ENCODE data around the gene TAS2R7. TPM values are rescaled to one million over a fixed set of nuclear protein-coding genes. Genes with fewer than 3 reads are reported as not detected.

TAS2R7 gene, protein sequence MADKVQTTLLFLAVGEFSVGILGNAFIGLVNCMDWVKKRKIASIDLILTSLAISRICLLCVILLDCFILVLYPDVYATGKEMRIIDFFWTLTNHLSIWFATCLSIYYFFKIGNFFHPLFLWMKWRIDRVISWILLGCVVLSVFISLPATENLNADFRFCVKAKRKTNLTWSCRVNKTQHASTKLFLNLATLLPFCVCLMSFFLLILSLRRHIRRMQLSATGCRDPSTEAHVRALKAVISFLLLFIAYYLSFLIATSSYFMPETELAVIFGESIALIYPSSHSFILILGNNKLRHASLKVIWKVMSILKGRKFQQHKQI
- not detected in 5 replicates for total RNA-seq (2022; extraction: Qiagen RNA extraction; ENCODE audit: low read depth)

DNA sequence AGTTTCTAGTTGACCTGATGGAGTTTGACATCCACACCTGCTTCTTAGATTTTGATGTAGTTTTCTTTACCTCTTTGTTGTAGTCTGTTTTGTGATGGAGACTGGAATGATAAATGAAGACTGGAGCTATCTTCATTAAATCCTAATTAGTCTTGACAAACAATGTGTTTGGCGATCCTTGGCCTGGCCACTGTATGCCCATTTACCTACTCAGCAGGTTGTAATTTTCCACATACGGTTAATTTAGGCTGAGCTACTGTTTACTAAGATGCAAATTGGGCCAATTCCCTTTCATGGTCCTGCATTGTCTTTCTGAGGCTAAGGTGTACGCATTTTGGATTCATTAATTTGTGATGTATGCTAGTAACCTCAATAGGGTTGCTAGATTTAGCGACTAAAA is at the start of gene TAS2R7:
TSS of gene TAS2R7 (minus strand) at position 41 of the 400 bp plus-strand sequence. CDS start 57 bp downstream, outside the sequence.

DNA sequence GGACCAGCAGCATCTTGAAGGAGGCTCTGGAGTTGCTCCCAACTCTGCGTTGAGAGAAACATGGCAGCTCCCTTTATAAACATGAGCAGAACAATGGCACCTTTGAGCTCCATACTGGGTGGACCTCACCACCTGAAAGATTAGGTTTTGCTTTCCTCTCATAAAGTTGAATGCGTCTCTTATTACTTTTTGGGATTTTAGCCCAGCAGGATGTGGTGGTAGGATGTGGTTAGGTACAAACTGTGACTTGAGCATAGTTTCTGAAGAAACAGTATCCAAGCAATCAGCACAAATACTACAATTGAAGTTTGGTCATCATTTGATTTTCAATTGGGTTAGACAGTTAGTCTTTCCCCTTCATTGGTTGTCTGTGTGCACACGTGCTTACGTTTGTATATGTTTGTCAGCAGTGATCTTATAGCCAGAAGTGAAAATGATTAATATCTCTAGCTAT is 47.0 kb upstream of the TAS2R7 start, which contains the start of gene PRR4:
TSS of gene PRR4 (minus strand) at position 51 of the 454 bp plus-strand sequence. CDS start at position 13, 38 bp downstream.

DNA sequence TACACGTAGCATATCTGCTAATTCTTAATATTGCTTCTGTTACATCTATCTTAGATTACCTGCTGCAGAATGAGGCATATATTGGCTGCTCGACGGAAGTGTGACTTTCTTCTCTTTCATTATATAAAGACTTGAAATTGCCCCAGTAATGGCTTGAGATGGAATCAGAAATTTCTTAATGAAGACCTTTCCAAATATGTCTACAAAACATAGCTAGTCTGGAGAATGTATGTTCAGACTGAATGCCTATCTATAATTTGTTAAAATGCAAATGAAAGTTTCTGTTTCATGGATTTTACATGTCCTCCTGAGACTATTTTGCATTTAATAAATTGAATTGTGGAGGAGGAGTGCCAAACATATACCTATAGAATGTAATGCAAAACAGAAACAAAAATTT is 23.8 kb upstream of the TAS2R7 start, which contains the start of gene TAS2R10:
TSS of gene TAS2R10 (minus strand) at position 101 of the 400 bp plus-strand sequence. CDS start at position 12, 89 bp downstream.

DNA sequence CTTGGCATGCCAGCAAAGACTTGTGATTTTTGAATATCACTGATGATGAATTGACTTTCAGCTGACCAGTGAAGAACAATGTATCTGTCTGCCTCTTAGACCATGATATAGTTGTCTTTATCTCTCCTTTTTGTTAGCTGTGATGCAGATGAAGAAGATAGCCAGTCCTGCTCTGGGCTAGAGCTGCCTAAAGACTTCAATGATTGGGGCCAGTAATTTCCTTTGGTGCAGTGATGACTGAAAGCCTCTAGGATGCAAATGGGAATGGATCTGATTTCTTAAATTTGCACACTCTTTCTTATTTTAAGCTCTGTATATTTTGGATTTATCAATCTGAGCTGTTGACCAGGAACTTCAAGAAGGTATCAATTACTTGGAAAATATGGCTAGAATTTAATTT is 7.6 kb upstream of the TAS2R7 start, which contains the start of gene TAS2R9:
TSS of gene TAS2R9 (minus strand) at position 101 of the 400 bp plus-strand sequence. CDS start at position 8, 93 bp downstream.

DNA sequence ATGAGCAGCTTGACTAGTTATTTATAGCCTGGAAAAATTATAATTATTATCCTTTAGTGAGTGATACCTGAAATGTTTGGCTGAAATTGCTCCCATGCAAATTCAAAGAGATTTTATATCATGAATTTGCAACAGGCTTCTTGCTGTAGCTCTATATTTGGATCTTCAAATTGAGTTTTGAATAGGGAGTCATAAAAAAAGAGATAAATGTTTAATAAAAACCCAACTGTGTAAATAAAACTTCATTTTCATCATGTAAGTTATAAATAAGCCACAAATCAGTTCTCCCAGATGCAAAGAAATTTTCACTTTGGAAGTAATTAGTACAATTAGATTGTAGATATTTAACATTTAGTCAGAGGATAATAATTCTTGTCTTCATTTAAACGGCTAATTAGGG is 4.8 kb upstream of the TAS2R7 start, which contains the start of gene TAS2R8:
TSS of gene TAS2R8 (minus strand) at position 101 of the 400 bp plus-strand sequence. CDS start 306 bp downstream, outside the sequence.

Other genes starting within 250 kb of the TAS2R7 start
- gene MAGOHB, start 189.0 kb downstream of the TAS2R7 start, total RNA-seq (2022; extraction: Qiagen RNA extraction; ENCODE audit: low read depth): 44.3 to 79.8 TPM (median 49.1 TPM) in 5 replicates
- 0.14 to 0.53 TPM (median 0.31 TPM) in 5 replicates for gene STYK1, start 128.6 kb downstream of the TAS2R7 start, total RNA-seq (2022; extraction: Qiagen RNA extraction; ENCODE audit: low read depth)
- 252 to 314 TPM (median 266 TPM) in 5 replicates for gene YBX3, start 79.3 kb downstream of the TAS2R7 start, total RNA-seq (2022; extraction: Qiagen RNA extraction; ENCODE audit: low read depth)
- not detected in 5 replicates for gene TAS2R8, start 4.7 kb upstream of the TAS2R7 start, total RNA-seq (2022; extraction: Qiagen RNA extraction; ENCODE audit: low read depth)
- not detected in 5 replicates for gene TAS2R9, start 7.5 kb upstream of the TAS2R7 start, total RNA-seq (2022; extraction: Qiagen RNA extraction; ENCODE audit: low read depth)
- gene TAS2R10, start 23.7 kb upstream of the TAS2R7 start, total RNA-seq (2022; extraction: Qiagen RNA extraction; ENCODE audit: low read depth): 0.19 TPM in 1 of 5 replicates, not detected in the others
- gene PRR4, start 46.8 kb upstream of the TAS2R7 start, total RNA-seq (2022; extraction: Qiagen RNA extraction; ENCODE audit: low read depth): 1.2 to 2.5 TPM (median 1.9 TPM) in 5 replicates
- 2.2 to 5.4 TPM (median 2.9 TPM) in 5 replicates for gene PRH1, start 81.6 kb upstream of the TAS2R7 start, total RNA-seq (2022; extraction: Qiagen RNA extraction; ENCODE audit: low read depth)
- gene TAS2R13, start 106.9 kb upstream of the TAS2R7 start, total RNA-seq (2022; extraction: Qiagen RNA extraction; ENCODE audit: low read depth): not detected in 5 replicates
- not detected in 5 replicates for gene PRH2, start 126.6 kb upstream of the TAS2R7 start, total RNA-seq (2022; extraction: Qiagen RNA extraction; ENCODE audit: low read depth)
- gene TAS2R14, start 136.6 kb upstream of the TAS2R7 start, total RNA-seq (2022; extraction: Qiagen RNA extraction; ENCODE audit: low read depth): 0.47 to 0.77 TPM (median 0.56 TPM) in 5 replicates
- gene TAS2R50, start 184.3 kb upstream of the TAS2R7 start, total RNA-seq (2022; extraction: Qiagen RNA extraction; ENCODE audit: low read depth): not detected in 5 replicates
- 0.13 to 0.30 TPM (median 0.18 TPM) in 4 of 5 replicates, not detected in the other for gene TAS2R20, start 195.7 kb upstream of the TAS2R7 start, total RNA-seq (2022; extraction: Qiagen RNA extraction; ENCODE audit: low read depth)
- gene TAS2R19, start 220.0 kb upstream of the TAS2R7 start, total RNA-seq (2022; extraction: Qiagen RNA extraction; ENCODE audit: low read depth): 0.19 TPM in 1 of 5 replicates, not detected in the others
- gene TAS2R31, start 228.8 kb upstream of the TAS2R7 start, total RNA-seq (2022; extraction: Qiagen RNA extraction; ENCODE audit: low read depth): 0.33 TPM in 1 of 5 replicates, not detected in the others